Thymus (tissue), 11 donors: Measurements from ENCODE around the gene LIMCH1. TPM values are rescaled to one million over a fixed set of nuclear protein-coding genes. Genes with fewer than 3 reads are reported as not detected.
"Not testable (repeated sequence)": the region's sequence is repeated elsewhere in the genome, so short reads cannot be mapped to it uniquely, and the experiment has no call there.

Experiments used
- DNase-seq, 9 donors: peaks; one replicate each; pipeline ENCODE4 v3.0.0-alpha.2; 2013; ENCODE audit warnings: low spot score in 9 of 9, low read depth in 6 of 9, missing footprints in 1 of 9
- H3K27ac ChIP-seq, 2 donors: one replicate each; pipeline ENCODE4 v1.5.1; 2013; ENCODE audit warnings: control low read depth in 1 of 2, low read depth in 1 of 2, low read length in 1 of 2, mild to moderate bottlenecking in 1 of 2, moderate library complexity in 1 of 2
- H3K27me3 ChIP-seq, 2 donors: one replicate each; pipeline ENCODE4 v1.5.1; 2013; ENCODE audit warnings: low read length in 1 of 2; ENCODE audit not compliant: control insufficient read depth in 2 of 2, insufficient read depth in 1 of 2
- H3K36me3 ChIP-seq, 2 donors: one replicate each; pipeline ENCODE4 v1.5.1; 2013; ENCODE audit warnings: low read length in 1 of 2, mild to moderate bottlenecking in 1 of 2, moderate library complexity in 1 of 2; ENCODE audit not compliant: control insufficient read depth in 2 of 2, insufficient read depth in 2 of 2
- H3K4me1 ChIP-seq, 2 donors: one replicate each; pipeline ENCODE4 v1.5.1; 2013; ENCODE audit warnings: low read length in 2 of 2; ENCODE audit not compliant: control insufficient read depth in 2 of 2, insufficient read depth in 2 of 2
- H3K4me3 ChIP-seq, 2 donors: one replicate each; pipeline ENCODE4 v1.5.1; 2013; ENCODE audit warnings: low read length in 2 of 2, control low read depth in 1 of 2, mild to moderate bottlenecking in 1 of 2
- H3K9me3 ChIP-seq, 2 donors: one replicate each; pipeline ENCODE4 v1.5.1; 2013; ENCODE audit warnings: low read length in 1 of 2, mild to moderate bottlenecking in 1 of 2; ENCODE audit not compliant: control insufficient read depth in 2 of 2, insufficient read depth in 1 of 2
- WGBS: extraction: QIAGEN DNeasy Blood & Tissue Kit; methylation state at CpG from one replicate; pipeline ENCODE4 v1.1.7; 2013; 5-methylcytosine and 5-hydroxymethylcytosine counted together
- polyA plus RNA-seq: library from polyadenylated mRNA; stranded (reverse); fragments of 200-250 nt; gene quantifications from one replicate; pipeline ENCODE4 v1.2.3, GENCODE V29; 2013
- total RNA-seq: library from RNA; stranded (reverse); fragments of 120-200 nt; gene quantifications from one replicate; pipeline ENCODE4 v1.2.4, GENCODE V29; 2013
- donor health status: healthy.

The LIMCH1 gene
- total and polyA plus RNA-seq, 2 donors: 5.4 to 13.8 TPM

DNA sequence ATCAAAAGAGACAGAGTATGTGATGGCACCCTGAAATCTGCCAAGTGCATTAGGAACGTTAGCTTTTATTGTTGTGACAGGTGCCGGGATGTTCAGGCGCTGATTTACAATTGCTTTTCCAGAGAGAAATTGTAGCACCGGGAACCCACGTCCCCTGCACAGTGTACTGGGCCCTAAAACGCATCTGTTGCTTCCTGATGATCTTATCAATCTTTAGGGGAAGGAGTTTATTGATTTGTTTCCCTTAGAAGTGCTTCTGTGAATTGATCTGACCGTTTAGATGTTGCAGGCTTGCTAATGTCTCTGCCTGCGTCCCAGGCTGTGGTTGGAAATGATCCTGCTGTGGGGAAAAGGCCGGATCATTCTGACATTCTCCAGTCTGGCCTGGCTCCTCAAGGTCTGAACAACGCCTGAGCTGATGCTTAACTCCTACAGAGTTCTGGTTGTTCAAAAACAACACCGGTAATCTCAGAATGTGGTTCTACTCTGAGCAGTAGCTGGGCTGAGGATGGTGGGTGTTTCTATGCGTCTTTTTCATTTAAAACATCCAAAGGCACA lies 193.7 kb downstream of the LIMCH1 start:
- H3K9me3 ChIP-seq: no peaks in the 10 kb centered on the region
- H3K27ac ChIP-seq: no peak overlapping the region
- DNase-seq: no peak
- H3K4me1 ChIP-seq: no peaks in the 10 kb centered on the region
- peaks cover 0 to 9% of the 10 kb centered on the region in 2 donors for H3K27me3 ChIP-seq
- no peak overlapping the region for H3K4me3 ChIP-seq
- 33% methylated on average over 12 of the region's 12 CpGs for WGBS
- H3K36me3 ChIP-seq: no peaks in the 10 kb centered on the region

- no peaks in the 10 kb centered on the region for H3K9me3 ChIP-seq
- no peaks in the 10 kb centered on the region for H3K36me3 ChIP-seq
- DNase-seq: no peak
- no peaks in the 10 kb centered on the region for H3K4me1 ChIP-seq
- H3K27me3 ChIP-seq: peaks cover 0 to 11% of the 10 kb centered on the region in 2 donors
- WGBS: 79% methylated on average over 3 of the region's 3 CpGs
- H3K27ac ChIP-seq: no peak overlapping the region
- no peak overlapping the region for H3K4me3 ChIP-seq
Observed at GRCh38 chr4:41734371-41734770, 196.4 kb downstream of the LIMCH1 start.

- not testable (repeated sequence) for DNase-seq, H3K27ac ChIP-seq, H3K4me1 ChIP-seq, H3K36me3 ChIP-seq, H3K9me3 ChIP-seq, H3K4me3 ChIP-seq
- H3K27me3 ChIP-seq: peaks cover 0 to 14% of the 10 kb centered on the region in 2 donors
- WGBS: 87% methylated on average over 8 of the region's 8 CpGs
Observed at GRCh38 chr4:41737491-41737890, 199.5 kb downstream of the LIMCH1 start.

GRCh38 chr4:41741354-41741753 lies 203.4 kb downstream of the LIMCH1 start:
- peaks cover 22 to 47% of the 10 kb centered on the region in 2 donors for H3K27me3 ChIP-seq
- 73% methylated on average over 2 of the region's 2 CpGs for WGBS
- H3K4me3 ChIP-seq: no peak overlapping the region

DNA sequence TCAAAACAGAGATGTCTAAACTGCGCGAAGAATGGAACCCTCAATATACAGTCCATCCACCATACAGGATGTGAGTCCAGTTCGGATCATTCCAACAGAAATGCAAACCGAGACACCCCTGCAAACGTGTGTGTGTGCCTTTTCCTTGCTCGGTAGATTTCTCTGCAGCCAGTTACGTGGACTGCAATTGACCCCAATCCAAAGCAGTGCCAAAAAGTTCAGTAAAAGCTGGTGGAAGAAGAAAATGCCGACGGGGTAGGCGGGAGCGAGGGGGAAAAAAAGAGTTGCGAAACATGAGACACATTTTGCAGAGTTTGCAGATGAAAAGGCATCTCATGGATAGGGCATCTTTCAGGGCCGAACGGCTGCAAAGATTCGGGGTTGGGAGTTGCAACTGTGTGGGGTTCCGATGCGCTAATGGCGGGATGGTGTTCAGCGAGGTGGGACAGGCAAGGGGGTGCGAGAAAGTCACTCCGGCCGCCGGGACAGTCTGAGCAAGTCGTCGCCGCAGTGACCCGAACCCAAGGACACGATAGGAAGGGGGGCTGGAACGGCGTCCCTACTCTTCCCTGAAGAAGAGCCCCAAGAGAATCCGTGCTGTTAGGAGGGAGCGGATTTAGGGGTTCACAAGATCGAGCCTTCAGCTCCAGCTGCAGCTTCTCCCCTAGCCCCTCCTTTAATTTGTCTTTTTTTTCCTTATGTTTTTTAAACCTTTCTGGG lies 206.8 kb downstream of the LIMCH1 start:
- DNase-seq: no peak
- Histone ChIP-seq H3K36me3 (no peaks in the 10 kb centered on the region), H3K9me3 (peaks cover 5% of the 10 kb centered on the region in 2 donors), H3K4me1 (no peaks in the 10 kb centered on the region), H3K27ac (no peak overlapping the region), H3K4me3 (no peak overlapping the region), H3K27me3 (peaks cover 55 to 79% of the 10 kb centered on the region in 2 donors)
- 12% methylated on average over 33 of the region's 33 CpGs for WGBS

More at GRCh38 chr4:41741354-41741753, 203.4 kb downstream of the LIMCH1 start:
- Histone ChIP-seq H3K36me3 (no peaks in the 10 kb centered on the region), H3K4me1 (no peaks in the 10 kb centered on the region), H3K9me3 (peaks cover 5% of the 10 kb centered on the region in 2 donors), H3K27ac (no peak overlapping the region)
- DNase-seq: no peak

- 12% methylated on average over 54 of the region's 54 CpGs for WGBS
- Histone ChIP-seq H3K9me3 (peaks cover 5% of the 10 kb centered on the region in 2 donors), H3K27ac (no peak overlapping the region), H3K27me3 (peaks cover 62 to 83% of the 10 kb centered on the region in 2 donors), H3K4me1 (no peaks in the 10 kb centered on the region), H3K36me3 (no peaks in the 10 kb centered on the region), H3K4me3 (no peak overlapping the region)
- no peak for DNase-seq
Observed at GRCh38 chr4:41745292-41746024, 207.5 kb downstream of the LIMCH1 start.

- WGBS: 9% methylated on average over 36 of the region's 36 CpGs
- Histone ChIP-seq H3K36me3 (no peaks in the 10 kb centered on the region), H3K27me3 (peaks cover 68 to 86% of the 10 kb centered on the region in 2 donors), H3K9me3 (peaks cover 5% of the 10 kb centered on the region in 2 donors), H3K27ac (no peak overlapping the region), H3K4me3 (no peak overlapping the region), H3K4me1 (no peaks in the 10 kb centered on the region)
- no peak for DNase-seq
Observed at GRCh38 chr4:41746025-41746439, 208.1 kb downstream of the LIMCH1 start.

DNA sequence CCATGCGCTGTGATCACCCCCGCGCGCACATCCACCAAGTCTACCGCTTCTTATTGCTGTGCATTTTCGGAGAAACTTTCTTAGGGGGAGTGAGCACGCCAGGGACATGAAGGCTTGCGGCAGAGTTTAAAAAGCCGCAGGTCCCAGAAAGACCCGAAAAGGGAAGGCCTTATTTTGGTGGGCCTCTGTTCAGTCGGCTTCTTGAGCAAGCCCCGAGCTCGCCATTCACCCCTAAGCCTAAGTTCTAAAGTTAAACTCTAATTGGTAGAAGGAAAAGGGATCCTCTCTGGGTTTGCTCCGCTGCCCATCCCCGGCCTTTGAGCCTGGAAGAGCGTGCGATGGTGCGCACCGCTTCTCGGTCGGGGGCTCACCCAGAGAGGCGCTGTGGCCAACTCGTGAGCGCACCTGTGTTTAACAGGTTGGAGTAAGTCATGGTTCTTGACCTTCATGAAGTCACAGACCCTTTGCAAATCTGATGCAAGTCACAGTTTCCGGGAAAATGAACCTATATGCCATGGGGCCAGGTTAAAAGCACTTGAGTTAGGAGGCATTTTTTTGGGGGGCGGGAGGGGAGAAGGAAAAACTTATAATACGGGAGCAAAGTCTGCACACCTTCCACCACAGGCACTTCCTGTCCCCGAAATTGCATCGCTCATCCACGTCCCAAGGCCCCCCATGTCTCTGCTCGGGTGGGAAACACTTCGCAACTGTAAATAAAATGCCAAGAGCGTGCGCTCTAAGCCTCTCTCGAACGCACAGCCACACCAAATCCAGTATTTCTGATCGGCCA lies 208.7 kb downstream of the LIMCH1 start:
- H3K36me3 ChIP-seq: no peaks in the 10 kb centered on the region
- H3K4me1 ChIP-seq: no peaks in the 10 kb centered on the region
- peaks cover 5% of the 10 kb centered on the region in 2 donors for H3K9me3 ChIP-seq
- DNase-seq: no peak
- no peak overlapping the region for H3K4me3 ChIP-seq
- 15% methylated on average over 37 of the region's 37 CpGs for WGBS
- peaks cover 74 to 91% of the 10 kb centered on the region in 2 donors for H3K27me3 ChIP-seq
- H3K27ac ChIP-seq: no peak overlapping the region
